Tibial nerve (tissue), 3 donors: Measurements from ENCODE around the gene ZNF283.

ENCODE experiments used
- POLR2A ChIP-seq, 2 donors: fragments of 450-650 bp; IDR thresholded peaks; one replicate each; pipeline ENCODE4 v1.6.1; 2017; ENCODE audit warnings: antibody characterized with exemption in 2 of 2, mild to moderate bottlenecking in 2 of 2, moderate library complexity in 2 of 2
- TF ChIP-seq, protein P1 (sequence below), 5 experiments: fragments of 200-600 bp in 3 of 5; fragments of 450-650 bp in 2 of 5; sonication (generic) in 3 of 5; IDR thresholded peaks; one replicate each; pipeline ENCODE4 v1.5.1; 2016 to 2019; ENCODE audit warnings: antibody characterized with exemption in 5 of 5, mild to moderate bottlenecking in 3 of 5, moderate library complexity in 2 of 5

GRCh38 chr19:43782689-43783231, 44.4 kb upstream of the ZNF283 start:
- TF ChIP-seq, protein P1, sequence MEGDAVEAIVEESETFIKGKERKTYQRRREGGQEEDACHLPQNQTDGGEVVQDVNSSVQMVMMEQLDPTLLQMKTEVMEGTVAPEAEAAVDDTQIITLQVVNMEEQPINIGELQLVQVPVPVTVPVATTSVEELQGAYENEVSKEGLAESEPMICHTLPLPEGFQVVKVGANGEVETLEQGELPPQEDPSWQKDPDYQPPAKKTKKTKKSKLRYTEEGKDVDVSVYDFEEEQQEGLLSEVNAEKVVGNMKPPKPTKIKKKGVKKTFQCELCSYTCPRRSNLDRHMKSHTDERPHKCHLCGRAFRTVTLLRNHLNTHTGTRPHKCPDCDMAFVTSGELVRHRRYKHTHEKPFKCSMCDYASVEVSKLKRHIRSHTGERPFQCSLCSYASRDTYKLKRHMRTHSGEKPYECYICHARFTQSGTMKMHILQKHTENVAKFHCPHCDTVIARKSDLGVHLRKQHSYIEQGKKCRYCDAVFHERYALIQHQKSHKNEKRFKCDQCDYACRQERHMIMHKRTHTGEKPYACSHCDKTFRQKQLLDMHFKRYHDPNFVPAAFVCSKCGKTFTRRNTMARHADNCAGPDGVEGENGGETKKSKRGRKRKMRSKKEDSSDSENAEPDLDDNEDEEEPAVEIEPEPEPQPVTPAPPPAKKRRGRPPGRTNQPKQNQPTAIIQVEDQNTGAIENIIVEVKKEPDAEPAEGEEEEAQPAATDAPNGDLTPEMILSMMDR (IDR thresholded peaks at IDR 0.05): no peak
- TF ChIP-seq POLR2A (IDR thresholded peaks at IDR 0.05): no peak
